SU-DHL-6 (cell line): ENCODE data around the gene STARD9.

Experiments
- CTCF ChIP-seq: fragments of 200-600 bp; sonication (generic); IDR thresholded peaks from one replicate; pipeline ENCODE4 v1.5.1; 2017; ENCODE audit warnings: antibody characterized with exemption, mild to moderate bottlenecking, low read length, moderate library complexity; ENCODE audit not compliant: insufficient read depth, poor library complexity, severe bottlenecking
- EZH2phosphoT487 ChIP-seq: fragments of 200-600 bp; sonication (generic), shearing (Covaris generic); conservative IDR thresholded peaks from 2 replicates; pipeline ENCODE4 v1.6.1; 2018; ENCODE audit warnings: mild to moderate bottlenecking, antibody characterized with exemption, low read length, moderate library complexity, mixed read lengths

- no peak for TF ChIP-seq CTCF
- TF ChIP-seq EZH2phosphoT487: no peak
Observed at GRCh38 chr15:42692997-42693396, 117.6 kb downstream of the STARD9 start.
